Mesothelial cell of epicardium (in vitro differentiated cells): ENCODE results near the gene AHCYL2. TPM values are rescaled to one million over a fixed set of nuclear protein-coding genes. Genes with fewer than 3 reads are reported as not detected.

Experiments used
- DNase-seq, 2 experiments: peaks; one replicate each; pipeline ENCODE4 v3.0.0; 2021; ENCODE audit warnings: low spot score in 2 of 2; ENCODE audit not compliant: unreplicated experiment in 2 of 2
- H3K27ac Mint-ChIP-seq: 2 replicates; pipeline ENCODE4 v1.8.0; 2021; ENCODE audit warnings: mixed read lengths
- H3K27me3 Mint-ChIP-seq: 2 replicates; pipeline ENCODE4 v1.8.0; 2021; ENCODE audit warnings: low read depth, mixed read lengths
- H3K36me3 Mint-ChIP-seq: 2 replicates; pipeline ENCODE4 v1.8.0; 2021; ENCODE audit warnings: mixed read lengths
- H3K4me1 Mint-ChIP-seq: 2 replicates; pipeline ENCODE4 v1.8.0; 2021; ENCODE audit warnings: mixed read lengths
- H3K4me3 Mint-ChIP-seq: 2 replicates; pipeline ENCODE4 v1.8.0; 2021; ENCODE audit warnings: mild to moderate bottlenecking, moderate library complexity, mixed read lengths
- H3K9me3 Mint-ChIP-seq: 2 replicates; pipeline ENCODE4 v1.8.0; 2021; ENCODE audit warnings: mixed read lengths
- total RNA-seq: library from RNA; stranded (reverse); gene quantifications from 3 replicates; pipeline ENCODE4 v1.2.1, GENCODE V29; 2021
- TF ChIP-seq, protein P1 (sequence below): fragments of 200-600 bp; sonication (generic); IDR thresholded peaks from one replicate; pipeline ENCODE4 v1.5.0; 2021; ENCODE audit warnings: antibody characterized with exemption; ENCODE audit not compliant: unreplicated experiment

AHCYL2 gene
- total RNA-seq, 1 donor from 2014 or later, result 22.8 TPM

DNA sequence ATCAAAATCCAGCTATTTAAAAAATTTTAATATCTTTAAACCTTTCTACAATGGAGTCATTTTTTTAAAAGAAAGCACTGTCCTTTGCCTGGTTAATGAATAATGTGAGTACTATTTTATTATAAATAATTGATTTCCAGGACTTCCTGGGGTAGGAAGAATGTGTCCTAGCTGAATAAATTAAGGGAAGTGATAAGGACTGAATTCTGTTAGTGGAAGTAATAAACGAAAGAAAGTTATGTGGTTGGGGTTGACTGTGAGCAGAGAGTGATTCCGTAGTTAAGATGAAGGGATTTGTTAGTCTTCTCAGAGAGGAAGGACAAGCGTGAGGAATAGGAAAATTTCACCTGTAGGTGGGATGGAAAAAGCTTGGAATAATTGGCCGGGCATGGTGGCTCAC is 59.1 kb downstream of the AHCYL2 start:
- no peaks in the 10 kb centered on the region for H3K27me3 Mint-ChIP-seq
- H3K27ac Mint-ChIP-seq, result no peak overlapping the region
- H3K4me1 Mint-ChIP-seq, result peaks cover 3% of the 10 kb centered on the region
- peaks cover 3% of the 10 kb centered on the region for H3K36me3 Mint-ChIP-seq
- TF ChIP-seq, protein P1, sequence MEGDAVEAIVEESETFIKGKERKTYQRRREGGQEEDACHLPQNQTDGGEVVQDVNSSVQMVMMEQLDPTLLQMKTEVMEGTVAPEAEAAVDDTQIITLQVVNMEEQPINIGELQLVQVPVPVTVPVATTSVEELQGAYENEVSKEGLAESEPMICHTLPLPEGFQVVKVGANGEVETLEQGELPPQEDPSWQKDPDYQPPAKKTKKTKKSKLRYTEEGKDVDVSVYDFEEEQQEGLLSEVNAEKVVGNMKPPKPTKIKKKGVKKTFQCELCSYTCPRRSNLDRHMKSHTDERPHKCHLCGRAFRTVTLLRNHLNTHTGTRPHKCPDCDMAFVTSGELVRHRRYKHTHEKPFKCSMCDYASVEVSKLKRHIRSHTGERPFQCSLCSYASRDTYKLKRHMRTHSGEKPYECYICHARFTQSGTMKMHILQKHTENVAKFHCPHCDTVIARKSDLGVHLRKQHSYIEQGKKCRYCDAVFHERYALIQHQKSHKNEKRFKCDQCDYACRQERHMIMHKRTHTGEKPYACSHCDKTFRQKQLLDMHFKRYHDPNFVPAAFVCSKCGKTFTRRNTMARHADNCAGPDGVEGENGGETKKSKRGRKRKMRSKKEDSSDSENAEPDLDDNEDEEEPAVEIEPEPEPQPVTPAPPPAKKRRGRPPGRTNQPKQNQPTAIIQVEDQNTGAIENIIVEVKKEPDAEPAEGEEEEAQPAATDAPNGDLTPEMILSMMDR, result no peak
- DNase-seq, result no peak
- H3K9me3 Mint-ChIP-seq, result no peaks in the 10 kb centered on the region
- no peak overlapping the region for H3K4me3 Mint-ChIP-seq

DNA sequence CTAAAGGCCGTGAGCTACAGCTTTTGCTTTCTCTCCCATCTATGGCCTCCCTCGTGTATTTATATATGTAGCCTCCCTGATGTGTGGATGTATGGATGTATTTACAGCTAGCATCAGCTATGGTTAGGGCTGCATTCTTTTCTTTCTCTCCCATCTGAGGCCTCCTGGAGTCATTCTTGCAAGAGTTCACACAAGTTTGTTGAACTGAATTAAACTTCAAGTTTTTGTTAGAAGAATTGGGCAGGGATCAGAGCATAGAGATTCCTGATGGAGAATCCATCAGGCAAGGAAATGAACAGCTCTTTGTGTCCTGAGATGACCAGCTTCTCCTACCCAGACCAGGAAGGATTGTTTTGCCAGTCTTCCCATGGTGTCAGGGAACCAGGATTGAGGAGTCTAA is 60.3 kb downstream of the AHCYL2 start:
- Mint-ChIP-seq H3K4me1 (peaks cover 3% of the 10 kb centered on the region), H3K9me3 (no peaks in the 10 kb centered on the region), H3K27ac (no peak overlapping the region), H3K36me3 (peaks cover 2% of the 10 kb centered on the region), H3K4me3 (no peak overlapping the region), H3K27me3 (no peaks in the 10 kb centered on the region)
- TF ChIP-seq, protein P1, result no peak
- DNase-seq, result no peak

DNA sequence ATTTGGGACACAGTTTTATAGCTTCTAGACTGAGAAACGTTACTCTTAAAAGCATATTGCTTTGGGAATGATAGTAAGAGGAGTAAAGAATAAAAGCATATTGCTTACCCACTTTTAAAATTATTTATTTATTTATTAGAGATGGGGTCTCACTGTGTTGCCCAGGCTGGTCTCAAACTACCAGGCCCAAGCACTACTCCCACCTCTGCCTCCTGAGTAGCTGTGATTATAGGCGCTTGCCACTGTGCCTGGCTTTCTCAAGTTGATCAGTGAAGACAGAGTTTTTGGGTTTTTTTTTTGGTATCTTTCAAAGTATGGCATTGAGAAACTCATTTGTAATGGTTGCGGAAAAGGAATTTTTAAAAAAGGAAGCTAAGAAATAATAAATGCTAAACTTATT is 68.0 kb downstream of the AHCYL2 start:
- Mint-ChIP-seq H3K36me3 (peaks cover 2% of the 10 kb centered on the region), H3K9me3 (no peaks in the 10 kb centered on the region), H3K4me3 (no peak overlapping the region), H3K4me1 (peaks cover 7% of the 10 kb centered on the region), H3K27me3 (no peaks in the 10 kb centered on the region), H3K27ac (no peak overlapping the region)
- no peak for DNase-seq
- TF ChIP-seq, protein P1, result no peak

DNA sequence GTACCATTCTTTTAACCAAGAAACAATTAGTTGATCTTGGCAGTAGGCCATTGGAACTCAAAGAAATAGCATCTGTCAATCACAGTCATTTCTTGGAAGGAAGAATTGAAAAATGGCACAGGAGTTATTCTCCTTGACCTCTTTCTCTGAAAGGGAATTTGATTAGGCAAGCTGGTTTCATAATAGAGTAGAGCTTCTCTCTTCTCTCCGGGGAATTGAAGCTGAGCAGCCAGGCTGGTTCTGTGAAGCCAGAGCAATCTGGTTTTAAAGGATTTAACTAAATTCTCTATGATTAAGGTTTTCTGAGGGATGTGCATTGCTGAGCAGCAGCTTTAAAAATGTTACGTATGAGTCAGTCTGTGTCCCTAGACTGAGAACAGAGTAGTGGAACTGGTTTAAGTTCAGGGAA is 70.2 kb downstream of the AHCYL2 start:
- Mint-ChIP-seq H3K36me3 (no peaks in the 10 kb centered on the region), H3K27ac (peak overlapping the region; percentile 5), H3K27me3 (no peaks in the 10 kb centered on the region), H3K9me3 (no peaks in the 10 kb centered on the region), H3K4me3 (no peak overlapping the region), H3K4me1 (peaks cover 7% of the 10 kb centered on the region)
- TF ChIP-seq, protein P1, result no peak
- no peak for DNase-seq

DNA sequence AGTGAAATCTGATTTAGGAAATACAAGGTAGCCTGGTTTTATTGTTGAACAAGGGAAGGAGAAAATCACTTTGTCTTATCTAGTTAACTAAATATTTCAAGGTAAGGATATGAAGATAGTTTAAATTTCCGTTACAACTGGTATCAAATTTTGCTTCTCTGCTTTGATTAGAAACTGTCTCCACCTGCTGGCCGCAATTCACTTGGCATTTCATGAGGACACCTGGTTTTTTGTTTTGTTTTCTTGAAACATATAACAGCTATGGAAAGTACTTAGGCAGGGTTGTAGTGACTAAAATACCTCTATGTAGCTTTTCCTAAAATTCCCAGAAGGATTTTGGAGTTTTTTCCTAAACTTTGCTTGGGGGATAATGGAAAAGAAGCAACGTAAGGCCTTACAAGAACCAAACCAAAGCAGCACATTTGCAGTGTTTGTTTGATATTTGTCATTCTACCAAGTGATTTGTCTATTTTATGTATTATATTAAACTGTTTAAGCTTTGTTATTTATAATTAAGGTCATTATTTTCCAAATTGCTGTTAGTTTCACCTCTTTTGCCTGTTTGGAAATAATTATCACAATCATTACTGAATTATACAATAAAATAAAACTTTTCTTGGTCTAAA is 73.6 kb downstream of the AHCYL2 start:
- Mint-ChIP-seq H3K4me3 (no peak overlapping the region), H3K4me1 (peaks cover 7% of the 10 kb centered on the region), H3K27me3 (no peaks in the 10 kb centered on the region), H3K27ac (no peak overlapping the region), H3K9me3 (peaks cover 26% of the 10 kb centered on the region), H3K36me3 (peaks cover 22% of the 10 kb centered on the region)
- TF ChIP-seq, protein P1, result peak; percentile 67
- DNase-seq, result peak; percentile 27 to 45
